ENCODE measurements around the gene METTL14.
"Not testable (repeated sequence)": the region's sequence is repeated elsewhere in the genome, so short reads cannot be mapped to it uniquely, and the experiment has no call there.

METTL14 gene
- 29.9 to 51.9 reads per million in 2 donors for total RNA-seq

DNA sequence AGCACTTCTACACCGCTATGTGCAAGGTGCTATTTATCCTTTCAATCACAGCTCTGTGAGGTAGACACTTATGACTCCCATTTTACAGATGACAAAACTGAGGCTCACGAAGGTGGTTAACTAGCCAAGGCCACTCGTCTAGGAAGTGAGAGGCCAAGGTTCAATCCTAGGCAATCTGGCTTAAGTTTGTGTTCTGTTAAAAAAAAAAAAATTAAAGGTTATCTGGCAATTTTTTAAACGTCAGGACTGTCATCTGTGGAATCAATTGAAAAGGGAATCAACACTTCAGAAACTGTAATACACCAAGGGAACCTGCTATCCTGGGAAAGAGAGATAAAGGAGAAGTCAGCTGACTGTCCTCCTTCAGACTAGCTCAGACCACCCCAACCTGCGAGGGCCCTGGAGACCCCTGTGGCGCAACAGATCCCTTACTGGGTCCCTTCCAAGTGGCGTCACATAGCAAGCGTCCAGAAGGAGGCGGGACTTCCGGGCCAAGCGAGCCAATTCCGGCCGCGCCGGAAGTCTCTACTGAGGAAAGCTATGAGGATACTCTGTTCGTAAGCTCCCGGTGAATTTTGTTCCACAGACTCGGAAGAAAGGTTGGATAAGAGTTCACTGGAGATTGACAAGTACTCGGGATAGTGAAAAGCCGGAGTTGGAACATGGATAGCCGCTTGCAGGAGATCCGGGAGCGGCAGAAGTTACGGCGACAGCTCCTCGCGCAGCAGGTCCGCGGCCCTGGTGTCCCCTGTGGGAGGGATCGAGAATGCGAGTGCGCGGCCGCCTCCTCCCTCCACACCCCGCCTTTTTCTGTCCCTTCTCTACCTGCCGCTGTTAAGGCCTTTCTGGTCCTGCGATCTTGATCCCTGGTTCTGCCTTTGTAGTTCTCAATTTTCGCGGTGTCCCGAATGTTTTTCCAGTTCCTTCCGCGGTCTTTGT is at the start of gene METTL14:
TSS of gene METTL14 (plus strand) at position 520 of the 939 bp plus-strand sequence. CDS start at position 663, 143 bp downstream.
- DNase-seq, result peak; percentile 80

DNA sequence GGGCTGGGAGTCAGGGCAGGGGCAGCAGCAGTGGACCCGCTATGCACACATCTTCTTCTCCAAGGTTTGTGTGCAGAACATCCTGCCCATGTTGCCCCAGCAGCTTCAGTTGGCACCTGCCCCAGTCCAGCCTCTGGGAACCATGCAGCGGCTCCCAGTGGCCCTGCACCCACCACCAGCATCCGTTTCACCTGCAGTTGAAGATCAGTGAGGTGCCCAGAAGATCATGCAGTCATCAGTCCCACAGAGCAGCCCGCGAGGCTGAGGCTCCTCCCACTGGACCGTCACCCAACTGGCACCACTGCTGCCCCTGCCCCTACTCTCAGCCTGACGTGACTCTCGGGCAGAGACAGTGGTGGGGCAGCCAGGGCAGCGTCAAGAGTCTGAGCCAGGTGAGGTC is 49.1 kb upstream of the METTL14 start:
- not testable (repeated sequence) for DNase-seq

DNA sequence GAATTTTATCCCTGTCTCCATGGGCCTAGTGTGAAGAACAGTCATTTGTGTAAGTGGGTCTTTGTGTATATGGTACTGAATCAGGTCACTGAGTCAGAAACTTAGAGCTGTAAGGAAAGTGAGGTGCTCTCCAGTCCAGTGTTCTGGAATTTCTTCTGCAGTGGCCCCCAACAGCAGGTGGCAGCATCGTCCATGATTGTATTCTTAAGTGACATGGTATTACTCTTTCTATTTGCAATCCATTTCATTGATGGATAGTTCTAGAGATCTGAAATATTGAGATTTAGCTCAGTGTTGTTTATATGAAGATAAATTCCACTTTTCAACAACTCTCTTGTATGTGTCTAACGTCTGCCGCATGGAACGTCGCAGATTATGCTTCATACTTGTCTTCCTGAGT is 20.5 kb upstream of the METTL14 start:
- not testable (repeated sequence) for DNase-seq

DNA sequence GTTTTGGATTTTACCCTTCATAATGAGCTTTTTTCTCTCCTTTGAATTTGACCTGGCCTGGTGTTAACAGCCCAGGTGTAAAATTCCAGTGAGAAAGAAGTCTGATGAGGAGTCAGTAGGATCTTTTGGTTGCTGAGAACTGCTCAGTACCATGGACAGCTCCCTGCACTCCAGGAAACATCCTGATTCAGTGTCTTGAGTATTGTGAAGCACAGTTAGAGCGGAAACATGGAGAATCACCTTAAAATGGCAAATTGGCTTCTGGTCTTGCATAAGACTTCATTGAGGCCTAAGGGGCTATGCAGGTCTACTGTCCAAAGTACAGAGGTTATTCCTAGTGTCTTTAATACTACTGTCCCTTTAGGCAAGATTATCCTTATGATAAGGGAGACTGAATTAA is 16.0 kb upstream of the METTL14 start:
- DNase-seq, result peak; percentile 34

DNA sequence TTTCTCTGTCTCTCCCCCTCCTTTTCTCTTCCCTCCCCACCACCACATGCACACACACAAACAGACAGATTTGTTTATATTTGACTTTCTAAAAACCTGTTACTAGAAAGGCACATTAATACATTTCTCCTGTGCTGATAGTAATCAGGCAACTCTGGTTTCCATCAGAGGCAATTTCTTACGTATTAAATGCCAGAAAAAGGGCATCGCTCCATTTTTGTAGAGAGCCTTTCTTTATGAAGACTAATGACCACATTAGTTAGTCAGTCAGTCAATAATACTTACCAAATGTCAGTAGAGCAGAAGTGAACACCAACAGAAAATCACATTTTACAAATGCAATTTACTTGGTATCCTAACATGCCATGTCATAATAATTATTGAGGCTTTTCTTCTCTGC is 14.2 kb upstream of the METTL14 start:
- DNase-seq, result not testable (repeated sequence)

DNA sequence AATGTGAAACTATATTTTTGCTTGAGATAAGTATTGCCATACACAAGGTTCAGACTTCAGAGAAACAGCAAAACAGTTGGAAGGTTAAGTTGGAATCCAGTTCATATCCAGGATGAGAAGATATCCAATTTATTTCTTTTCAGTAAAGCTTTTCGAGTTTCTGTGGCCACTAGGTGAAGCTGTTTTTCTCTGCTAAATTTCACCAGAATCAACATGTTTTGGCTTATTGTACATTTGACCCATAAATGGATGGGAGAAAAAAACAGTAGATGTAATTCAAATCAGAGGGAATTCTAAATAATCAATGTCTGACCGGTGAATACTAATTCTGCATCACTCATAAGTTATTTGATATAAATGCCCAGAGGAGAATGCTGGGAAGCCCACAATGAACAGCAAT is 9.1 kb upstream of the METTL14 start:
- no peak for DNase-seq

DNA sequence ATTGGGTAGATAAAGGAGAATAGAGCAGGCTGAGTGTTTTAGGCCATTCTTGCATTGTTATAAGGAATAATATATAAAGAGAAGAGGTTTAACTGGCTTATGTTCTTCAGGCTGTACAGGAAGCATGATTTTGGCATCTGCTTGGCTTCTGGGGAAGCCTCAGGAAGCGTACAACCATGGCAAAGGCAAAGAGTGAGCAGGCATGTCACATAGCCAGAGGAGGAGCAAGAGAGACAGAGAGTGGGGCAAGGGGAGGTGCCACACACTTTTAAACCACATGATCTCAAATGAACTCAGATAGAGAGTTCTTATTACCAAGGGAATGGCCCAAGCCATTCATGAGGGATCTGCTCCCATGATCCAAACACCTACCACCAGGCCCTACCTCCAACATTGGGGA is 4.4 kb upstream of the METTL14 start:
- DNase-seq, result no peak

DNA sequence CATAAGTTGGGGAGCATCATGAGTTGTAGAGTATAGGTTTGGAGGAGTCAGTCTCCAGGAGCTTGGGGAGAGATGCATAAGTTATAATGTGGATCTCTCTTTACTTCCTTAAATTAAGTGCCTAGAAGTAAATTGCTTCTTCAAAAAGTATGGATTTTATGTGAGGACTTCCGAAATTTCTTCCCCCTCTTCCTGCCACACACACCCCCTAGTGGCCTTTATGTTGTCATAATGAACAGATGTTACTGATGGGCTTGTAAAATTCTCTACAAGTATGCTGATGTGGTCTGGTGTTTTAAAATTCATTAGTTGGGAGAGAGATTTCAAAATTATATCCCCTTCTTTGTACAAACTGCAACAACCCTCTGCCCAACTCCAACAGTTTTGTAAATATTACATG is 2.3 kb upstream of the METTL14 start:
- DNase-seq, result no peak

DNA sequence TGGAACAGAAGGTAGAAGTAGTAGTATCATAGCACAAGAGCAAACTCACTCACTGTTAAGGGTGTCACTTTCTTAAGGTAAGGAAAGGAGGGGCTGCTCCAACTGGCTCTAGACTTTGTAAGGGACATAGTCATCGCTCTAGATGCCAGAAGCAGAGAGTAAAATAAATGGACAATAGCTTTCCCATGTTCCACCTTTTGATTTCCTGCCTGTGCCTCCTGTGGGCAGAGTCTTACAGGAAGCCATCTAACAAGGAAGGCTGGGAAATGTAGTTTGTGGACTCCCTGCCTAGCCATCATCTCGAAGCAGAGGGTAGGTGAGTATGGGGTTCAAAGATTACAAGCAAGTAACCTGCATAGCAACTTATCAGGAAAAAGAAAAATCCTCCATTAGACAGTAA is 1.7 kb upstream of the METTL14 start:
- DNase-seq, result no peak

DNA sequence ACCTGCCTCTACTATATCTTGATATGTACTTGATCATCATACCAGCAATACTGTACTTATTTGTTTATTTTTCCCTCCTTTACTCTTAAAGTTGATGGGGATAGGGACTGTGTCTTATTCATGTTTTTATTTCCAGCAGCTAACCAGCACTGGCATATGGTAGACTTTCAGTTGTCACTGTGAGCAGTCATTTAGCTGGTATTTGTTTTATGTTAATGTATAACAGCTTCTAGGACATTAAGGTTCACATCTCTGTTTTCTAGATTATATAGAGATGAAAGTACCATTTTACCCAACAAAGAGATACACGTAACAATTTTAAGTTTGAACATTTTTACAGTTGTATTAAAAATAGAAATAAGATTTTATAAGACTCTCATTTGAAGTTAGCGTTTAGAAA is 17.9 kb downstream of the METTL14 start:
- no peak for DNase-seq

DNA sequence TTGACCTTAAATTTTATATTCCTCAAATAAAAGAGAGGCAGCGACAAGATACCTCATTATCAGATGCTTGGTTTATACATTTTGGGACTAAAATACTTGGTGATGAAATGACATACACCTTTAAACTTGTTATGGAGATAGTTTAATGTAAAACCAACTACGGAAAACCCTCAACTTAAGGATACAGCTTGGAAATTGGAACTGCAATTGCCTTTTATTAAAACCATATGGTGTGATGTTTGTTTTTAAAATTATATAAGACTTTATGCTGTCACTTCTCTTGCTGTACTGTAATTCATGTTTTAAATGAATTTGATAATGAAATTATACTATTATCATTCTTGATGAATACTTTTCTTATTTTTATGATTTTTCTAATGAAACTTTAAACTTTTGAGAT is 25.9 kb downstream of the METTL14 start:
- no peak for DNase-seq

DNA sequence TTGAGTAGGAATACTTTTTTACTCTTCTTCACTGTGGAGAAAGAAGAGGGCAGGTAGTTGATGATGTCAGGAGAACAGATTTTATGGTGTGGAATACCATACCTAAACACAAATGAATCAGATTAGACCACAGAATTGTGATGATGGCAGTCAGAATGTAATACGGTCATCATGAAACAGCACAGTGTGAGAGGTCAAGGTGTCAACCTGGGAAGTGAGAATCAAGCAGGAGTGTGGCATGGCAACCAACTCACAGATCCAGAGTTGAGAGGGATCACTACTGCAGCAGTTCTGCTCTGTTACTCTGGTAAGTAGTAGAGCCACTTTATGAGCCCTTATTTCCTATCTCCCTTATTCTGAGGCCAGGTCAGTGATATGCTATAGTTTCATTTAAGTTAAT is 27.7 kb downstream of the METTL14 start:
- DNase-seq, result no peak

DNA sequence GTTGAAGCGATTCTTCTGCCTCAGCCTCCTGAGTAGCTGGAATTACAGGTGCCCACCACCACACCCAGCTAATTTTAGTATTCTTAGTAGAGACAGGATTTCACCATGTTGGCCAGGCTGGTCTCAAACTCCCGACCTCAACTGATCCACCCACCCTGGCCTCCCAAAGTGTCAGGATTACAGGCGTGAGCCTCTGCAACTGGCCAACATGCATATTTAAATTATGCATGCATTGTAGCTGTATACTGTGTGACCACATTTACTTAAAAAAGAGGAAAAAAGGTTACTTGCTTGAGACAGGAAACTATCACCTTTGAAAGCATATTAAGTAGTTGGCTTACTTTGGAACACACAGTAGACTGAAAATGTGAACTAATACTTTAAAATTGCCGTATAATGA is 29.5 kb downstream of the METTL14 start:
- no peak for DNase-seq

DNA sequence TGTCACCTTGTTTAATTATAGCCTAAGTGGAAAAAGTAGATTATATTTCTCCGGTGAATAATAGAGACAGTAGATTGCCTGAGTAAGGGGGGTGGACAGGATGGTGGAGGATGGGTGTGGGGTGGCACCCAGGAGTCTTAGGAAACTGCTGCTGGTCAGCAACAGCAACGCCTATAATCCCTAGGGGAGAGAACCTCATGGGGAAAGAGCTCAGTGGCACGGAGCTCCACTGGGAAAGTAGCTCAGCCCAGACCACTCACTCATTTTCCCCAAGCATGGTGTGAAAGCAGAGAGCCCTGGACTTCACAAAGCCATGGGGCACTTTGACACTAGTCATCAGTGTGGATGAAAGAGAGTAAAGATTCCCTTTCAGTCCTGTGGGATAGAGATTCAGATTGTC is 31.1 kb downstream of the METTL14 start:
- DNase-seq, result no peak

DNA sequence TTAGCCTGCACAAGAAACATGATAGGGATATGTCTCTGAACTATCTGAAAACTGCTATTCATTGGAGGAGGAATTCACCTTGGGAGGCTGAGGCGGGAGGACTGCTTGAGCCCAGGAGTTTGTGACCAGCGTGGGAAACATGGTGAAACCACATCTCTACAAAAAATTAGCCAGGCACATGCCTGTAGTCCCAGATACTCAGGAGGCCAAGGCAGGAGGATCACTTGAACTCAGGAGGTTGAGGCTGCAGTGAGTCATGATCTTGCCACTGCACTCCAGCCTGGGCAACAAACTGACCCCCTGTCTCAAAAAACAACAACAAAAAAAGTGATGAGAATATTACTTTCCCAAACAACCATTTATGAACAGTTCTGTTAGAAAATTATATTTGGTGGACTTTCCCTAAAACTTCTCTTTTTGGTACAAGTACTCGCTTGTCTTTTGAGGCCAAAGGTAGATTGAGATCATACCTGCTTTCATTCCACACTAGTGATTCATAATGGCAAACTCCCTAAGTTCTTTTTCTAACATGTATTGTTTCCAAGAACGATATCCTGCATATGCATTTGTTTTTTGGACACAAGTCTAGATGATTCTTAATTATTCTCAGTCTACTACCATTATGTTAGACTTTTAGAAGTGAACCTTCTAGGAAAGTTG is 33.4 kb downstream of the METTL14 start:
- DNase-seq, result no peak

DNA sequence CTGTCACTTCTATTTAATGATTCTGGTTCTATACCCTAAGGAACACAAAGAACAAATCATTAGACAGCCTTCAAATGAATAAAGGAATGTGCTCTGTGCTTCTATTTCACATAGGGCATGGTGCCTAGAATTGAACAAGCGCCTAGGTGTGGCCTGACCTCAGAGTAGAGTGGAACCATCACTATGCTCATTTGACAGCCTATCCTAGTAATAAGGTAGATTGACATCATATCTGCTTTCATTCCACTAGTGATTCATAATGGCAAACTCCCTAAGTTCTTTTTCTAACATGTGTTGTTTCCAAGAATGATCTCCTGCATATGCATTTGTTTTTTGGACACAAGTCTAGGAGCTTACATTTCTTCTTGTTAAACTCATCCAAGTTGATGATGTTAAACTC is 36.6 kb downstream of the METTL14 start:
- DNase-seq, result no peak

DNA sequence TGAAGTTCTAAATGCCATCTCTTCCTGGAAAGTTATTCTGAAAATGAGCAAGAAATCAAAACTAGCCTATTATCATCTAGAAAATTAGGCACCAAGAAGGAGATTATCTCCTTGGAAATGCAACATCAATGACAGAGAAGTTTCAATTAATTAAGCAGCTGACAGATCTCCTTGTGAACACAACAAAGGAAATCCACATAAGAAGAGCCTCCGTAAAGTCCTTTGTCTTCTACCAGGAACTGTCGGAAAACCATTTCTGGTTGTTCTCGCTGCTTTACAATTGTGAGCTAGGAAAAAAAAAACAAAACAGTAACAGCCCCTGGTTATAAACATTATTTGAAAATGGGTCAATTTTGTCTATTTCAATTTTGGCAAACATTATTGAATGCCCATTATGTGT is 38.2 kb downstream of the METTL14 start:
- no peak for DNase-seq

DNA sequence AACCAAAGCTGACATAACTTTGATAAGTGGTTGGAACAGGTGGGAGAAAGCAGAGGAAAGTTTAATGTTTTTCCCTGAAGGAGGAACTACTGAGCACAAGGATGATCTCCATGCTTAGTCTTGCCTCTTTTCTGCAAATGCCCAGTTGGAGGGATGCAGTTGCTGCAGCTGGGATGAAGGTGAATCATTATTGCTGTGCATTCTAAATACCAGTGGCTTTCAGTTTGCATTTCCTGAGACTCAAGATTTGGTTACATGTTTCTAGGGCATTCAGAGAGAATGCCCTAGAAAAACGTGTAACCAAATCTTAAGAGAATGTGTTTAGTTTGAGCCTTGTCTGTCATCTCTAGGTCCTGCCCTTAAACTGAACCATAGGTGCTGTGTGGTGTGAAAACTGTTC is 42.2 kb downstream of the METTL14 start:
- no peak for DNase-seq

DNA sequence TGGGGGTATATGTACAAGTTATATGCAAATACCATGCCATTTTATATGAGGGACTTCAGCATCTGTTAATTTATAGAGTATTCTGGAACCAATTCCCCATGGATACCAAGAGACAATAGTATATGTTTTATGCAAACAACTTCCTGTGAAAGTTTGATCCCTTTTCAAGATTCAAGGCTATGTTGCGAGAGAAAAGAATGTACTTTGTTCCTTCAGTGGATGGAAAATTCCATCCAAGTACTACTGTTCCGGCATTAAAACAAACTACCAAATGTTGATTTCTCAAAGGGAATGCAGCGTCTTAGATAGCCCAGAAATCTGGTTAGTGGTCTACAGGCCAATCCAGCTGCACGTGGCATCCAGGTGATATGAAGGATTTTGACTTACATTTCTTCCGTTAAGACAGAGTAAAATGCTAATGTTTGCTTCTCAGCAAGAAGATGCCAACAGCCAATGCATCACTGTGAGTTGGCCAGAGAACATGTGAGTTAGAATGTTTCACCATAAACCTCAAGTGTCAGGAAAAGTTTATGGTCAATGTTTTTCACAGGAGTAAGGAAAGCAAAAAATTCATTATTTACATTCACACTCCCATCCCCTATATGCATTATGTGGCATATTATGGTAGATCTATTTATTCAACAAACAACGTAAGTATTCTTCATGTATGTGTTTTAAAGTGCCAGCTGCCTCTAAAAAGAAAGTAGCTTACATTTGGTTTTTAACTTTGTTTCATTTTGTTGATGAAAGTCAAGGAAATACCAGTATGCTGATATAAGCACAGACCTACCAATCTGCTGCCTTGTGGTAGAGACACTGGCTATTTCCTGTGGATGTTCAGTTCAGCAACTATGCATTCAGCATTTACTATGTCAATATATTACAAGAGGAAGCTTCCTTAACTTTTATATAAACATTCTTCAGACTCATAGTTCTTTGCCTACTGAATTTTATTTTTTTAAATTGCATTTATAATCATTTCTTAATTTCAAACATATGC is 44.4 kb downstream of the METTL14 start:
- no peak for DNase-seq

DNA sequence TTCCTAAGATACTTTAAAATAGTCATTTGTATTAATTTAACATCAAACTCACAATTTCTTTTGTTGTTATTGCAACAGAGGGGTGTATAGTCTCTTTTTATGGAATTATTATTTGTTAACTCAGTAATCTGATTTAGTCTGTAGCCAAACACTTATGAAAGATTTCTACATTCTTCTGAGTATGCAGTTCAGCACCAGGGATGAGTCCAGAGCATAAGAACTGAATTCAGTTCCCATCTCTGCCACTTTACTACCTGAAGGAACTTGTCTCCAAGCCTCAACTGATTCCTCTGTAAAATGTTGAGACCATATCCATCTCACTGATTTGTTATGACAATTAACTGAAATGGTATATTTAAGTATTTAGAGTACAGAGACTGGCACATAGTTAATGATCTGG is 45.5 kb downstream of the METTL14 start:
- DNase-seq, result no peak

DNA sequence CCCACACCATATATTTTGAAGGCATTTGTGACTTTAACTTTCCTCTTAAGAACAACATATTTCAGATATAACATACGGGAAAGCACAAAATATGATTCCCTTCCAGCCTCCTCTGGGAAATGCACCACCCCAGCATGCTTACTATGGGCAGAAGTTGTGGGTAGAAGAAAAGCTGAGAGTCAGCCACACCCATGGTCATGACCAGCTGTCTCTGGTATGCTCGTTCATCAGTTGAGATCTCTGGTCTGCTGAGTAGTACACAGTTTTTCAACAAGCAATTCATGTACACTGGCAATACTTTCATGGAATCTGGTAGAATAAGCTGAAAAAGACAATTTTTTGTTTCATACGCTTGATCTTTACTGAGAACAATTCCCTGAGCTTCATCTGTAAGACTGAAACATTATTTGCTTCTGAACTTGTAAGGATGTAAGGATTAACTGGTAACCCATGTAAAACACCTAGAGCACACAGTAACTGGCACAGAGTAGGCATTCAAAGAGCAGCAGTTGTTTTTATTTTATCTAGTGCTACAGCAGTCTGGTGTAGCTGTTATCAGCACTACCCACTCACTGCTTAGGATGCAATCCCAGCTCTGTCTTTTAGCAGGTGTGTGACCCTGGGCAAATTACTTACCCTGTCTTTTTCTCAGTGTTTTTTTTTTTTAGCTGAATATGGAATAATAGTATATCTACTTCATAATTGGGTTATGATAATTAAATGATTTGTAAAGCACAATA is 47.6 kb downstream of the METTL14 start:
- DNase-seq, result no peak

Data from T-helper 9 cell (primary cell).